Body of pancreas (tissue), 4 donors: ENCODE results near the gene LMBRD2. TPM values are rescaled to one million over a fixed set of nuclear protein-coding genes. Genes with fewer than 3 reads are reported as not detected.

Source experiments
- ATAC-seq: fragments of 150-250 bp; one replicate; pipeline ENCODE4 v1.9.1; 2016
- DNase-seq, 4 donors: peaks; one replicate each; pipeline ENCODE4 v3.0.0-alpha.2; 2019
- H3K27ac ChIP-seq, 4 donors: fragments of 200-600 bp; sonication (generic); 1 replicate in 3 of 4; 2 replicates in 1 of 4; pipeline versions ENCODE4 v1.5.1 to v1.6.1; 2016 to 2019; ENCODE audit warnings: mild to moderate bottlenecking in 1 of 4, mixed read lengths in 1 of 4, moderate library complexity in 1 of 4
- H3K27me3 ChIP-seq, 2 donors: fragments of 200-600 bp; sonication (generic); one replicate each; pipeline ENCODE4 v1.6.0; 2016; ENCODE audit warnings: mild to moderate bottlenecking in 1 of 2
- H3K36me3 ChIP-seq, 2 donors: fragments of 200-600 bp; sonication (generic); replicated peaks in 1 of 2; 2 replicates each; pipeline ENCODE4 v1.5.1; 2016; ENCODE audit warnings: low read depth in 2 of 2; ENCODE audit not compliant: insufficient read depth in 1 of 2
- H3K4me1 ChIP-seq: fragments of 200-600 bp; sonication (generic); one replicate; pipeline ENCODE4 v1.6.0; 2016
- H3K4me3 ChIP-seq, 2 donors: fragments of 200-600 bp; sonication (generic); 1 replicate in 1 of 2; 2 replicates in 1 of 2; pipeline ENCODE4 v1.5.1; 2016 to 2019
- H3K9me3 ChIP-seq, 3 donors: fragments of 200-600 bp; sonication (generic); 1 replicate in 2 of 3; 2 replicates in 1 of 3; pipeline ENCODE4 v1.5.1; 2016
- CTCF ChIP-seq, 7 experiments: fragments of 450-650 bp in 4 of 7; fragments of 200-600 bp in 3 of 7; sonication (generic) in 3 of 7; IDR thresholded peaks; one replicate each; pipeline ENCODE4 v1.5.1; 2016 to 2019; ENCODE audit warnings: antibody characterized with exemption in 7 of 7
- POLR2A ChIP-seq, 3 donors: fragments of 450-650 bp; IDR thresholded peaks; one replicate each; pipeline ENCODE4 v1.6.1; 2016; ENCODE audit warnings: antibody characterized with exemption in 3 of 3, mild to moderate bottlenecking in 2 of 3
- WGBS, 2 donors: methylation state at CpG; one replicate each; pipeline ENCODE4 v1.1.5; 2017; 5-methylcytosine and 5-hydroxymethylcytosine counted together
- intact Hi-C: fragments of 100-400 bp; cut with DNase I; formaldehyde crosslinking; loops from one replicate; pipeline ENCODE4 v1.15.1; 2023
- total RNA-seq, 2 donors: library from RNA; depleted of rRNA; stranded (reverse); fragments of >200 nt; gene quantifications; one replicate each; pipeline ENCODE4 v1.1.0, GENCODE V29; 2016

The LMBRD2 gene
- total RNA-seq, 2 donors from 2014 or later, result 5.6 to 8.6 TPM

DNA sequence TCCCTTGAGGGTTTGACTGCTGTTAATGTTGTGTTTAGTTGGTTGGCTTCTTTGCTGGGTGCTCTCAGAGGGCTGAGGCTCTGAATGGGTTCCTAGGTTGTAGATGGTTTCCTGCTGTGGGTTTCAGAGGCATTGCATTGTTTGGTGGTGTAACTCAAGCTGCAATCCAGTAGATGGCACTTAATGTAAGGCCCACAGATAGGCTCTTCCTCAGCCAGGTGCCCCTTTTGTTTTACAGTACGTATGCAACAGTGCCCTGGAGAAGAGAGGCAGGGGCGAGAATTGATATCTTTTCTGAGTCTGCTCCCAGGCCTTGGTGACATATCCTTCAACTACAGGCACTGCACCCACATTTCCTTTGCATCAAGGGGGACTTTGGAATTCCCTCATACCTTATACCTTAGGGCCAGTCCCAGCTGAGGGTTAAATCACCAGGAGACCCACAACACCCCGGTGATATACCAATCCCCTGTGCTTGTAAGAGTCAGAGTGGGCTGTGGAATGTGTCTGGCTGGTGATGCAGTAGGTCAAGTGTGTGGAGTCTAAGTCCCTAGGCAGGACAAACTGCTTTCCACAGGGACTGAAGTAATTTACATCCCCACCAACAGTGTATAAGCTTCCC, 78.0 kb downstream of the LMBRD2 start:
- Histone ChIP-seq H3K27me3 (no peaks in the 10 kb centered on the region), H3K27ac (no peak overlapping the region), H3K4me3 (no peak overlapping the region), H3K36me3 (no peaks in the 10 kb centered on the region), H3K4me1 (peaks cover 6% of the 10 kb centered on the region), H3K9me3 (no peaks in the 10 kb centered on the region)
- WGBS, 2 donors, result 46 to 75% methylated on average over 2 to 3 of the region's 3 CpGs
- no peak for ATAC-seq
- no peak for DNase-seq
- intact Hi-C loops, result no loop called here
- TF ChIP-seq CTCF (IDR thresholded peaks at IDR 0.05), result no peak
- no peak for TF ChIP-seq POLR2A (IDR thresholded peaks at IDR 0.05)

DNA sequence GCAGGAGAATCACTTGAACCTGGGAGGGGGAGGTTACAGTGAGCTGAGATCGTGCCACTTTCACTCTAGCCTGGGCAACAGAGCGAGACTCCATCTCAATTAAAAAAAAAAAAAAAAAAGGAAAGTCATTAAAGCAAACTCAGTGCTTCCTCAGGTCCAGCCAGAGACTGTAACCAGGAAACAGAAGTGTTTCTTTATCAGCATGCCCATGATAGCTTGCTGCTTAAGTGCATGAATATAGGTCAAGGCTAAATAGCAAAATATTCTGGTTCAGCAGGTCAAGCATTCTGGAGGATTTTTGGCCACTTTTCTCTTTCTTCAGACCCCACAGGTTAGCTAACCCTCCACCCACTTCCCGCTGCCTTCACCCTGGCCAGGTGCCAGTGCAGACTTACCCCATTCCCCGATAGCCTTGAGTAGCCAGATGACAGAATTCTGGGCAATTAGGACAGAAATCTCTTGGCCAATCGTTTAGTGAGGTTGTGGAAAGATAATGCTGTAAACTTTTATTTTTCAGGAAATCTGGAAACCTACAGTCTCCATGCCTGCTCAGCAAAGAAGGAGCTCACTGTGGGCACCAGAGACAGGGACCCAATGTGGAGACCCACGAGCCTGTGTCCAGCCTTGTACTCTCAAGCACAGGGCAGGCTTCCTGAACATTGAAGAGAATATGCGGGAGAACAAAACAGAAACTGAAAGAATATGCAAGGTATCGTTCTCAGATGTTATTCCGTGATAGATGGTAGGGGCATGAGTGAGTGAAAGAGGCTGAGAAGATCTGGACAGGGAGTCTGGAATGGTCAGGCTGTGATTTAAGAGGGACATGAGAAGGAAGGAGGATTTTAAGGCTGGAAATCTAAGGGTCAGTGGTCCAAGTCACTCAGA, 80.8 kb downstream of the LMBRD2 start:
- H3K4me1 ChIP-seq, result peaks cover 12% of the 10 kb centered on the region
- no peaks in the 10 kb centered on the region for H3K9me3 ChIP-seq
- intact Hi-C loops, result no loop called here
- 29 to 31% methylated on average over 9 of the region's 9 CpGs for WGBS, 2 donors
- no peaks in the 10 kb centered on the region for H3K36me3 ChIP-seq
- no peaks in the 10 kb centered on the region for H3K27me3 ChIP-seq
- no peak overlapping the region for H3K4me3 ChIP-seq
- ATAC-seq (no peak), DNase-seq (peak in 3 of 4 donors; percentile 17 to 48 (median 26))
- TF ChIP-seq CTCF (IDR thresholded peaks at IDR 0.05), result no peak
- TF ChIP-seq POLR2A (IDR thresholded peaks at IDR 0.05), result no peak
- no peak overlapping the region for H3K27ac ChIP-seq

- ATAC-seq, result no peak
- WGBS, 2 donors, result 81 to 90% methylated on average over 5 of the region's 5 CpGs
- intact Hi-C loops, result no loop called here
Measured at GRCh38 chr5:36068751-36069281, 82.9 kb downstream of the LMBRD2 start.

DNA sequence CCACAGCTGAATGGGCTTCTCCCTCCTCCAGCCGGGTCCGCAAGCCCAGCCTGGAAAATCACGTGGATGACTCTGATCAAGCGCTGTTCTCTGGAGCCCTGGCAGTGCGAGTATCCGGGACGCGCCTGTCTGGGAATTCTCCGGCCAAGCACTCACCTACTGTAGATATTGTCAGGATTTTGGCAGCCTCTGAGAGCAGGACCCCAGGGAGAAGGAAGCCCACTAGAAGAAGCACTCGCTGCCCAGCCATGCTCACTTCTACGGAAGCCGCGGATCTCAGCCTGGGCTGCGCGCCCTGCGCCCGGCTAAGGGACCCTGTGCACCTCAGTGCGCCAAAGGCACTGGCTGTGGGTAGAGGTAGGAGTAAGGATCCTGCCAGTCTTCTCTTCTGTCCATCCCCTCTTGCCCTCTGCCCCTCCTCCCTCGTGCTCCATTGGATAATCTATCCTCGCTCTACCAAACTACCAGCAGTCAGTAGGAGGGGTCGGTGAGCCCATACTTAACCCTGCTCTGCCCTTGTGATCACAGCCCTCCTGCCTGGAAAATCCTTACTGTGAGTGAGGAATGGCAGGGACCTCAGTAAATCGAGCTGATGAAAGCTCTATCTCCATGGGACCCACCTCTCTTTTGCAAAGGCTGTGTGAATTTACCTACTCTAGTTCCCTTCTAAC, 85.0 kb downstream of the LMBRD2 start, which contains the start of gene UGT3A2:
UGT3A2 (minus strand) TSS at position 343 of the 671 bp plus-strand sequence; CDS start at position 250, 93 bp downstream.
- WGBS, 2 donors, result 2 to 4% methylated on average over 14 to 22 of the region's 22 CpGs
- H3K27me3 ChIP-seq, result no peaks in the 10 kb centered on the region
- DNase-seq, result no peak
- no peak within 1 kb of the TSS for H3K27ac ChIP-seq
- no peak for TF ChIP-seq CTCF (IDR thresholded peaks at IDR 0.05)
- no peak for TF ChIP-seq POLR2A (IDR thresholded peaks at IDR 0.05)
- H3K9me3 ChIP-seq, result no peaks in the 10 kb centered on the region
- H3K4me1 ChIP-seq, result peaks cover 12% of the 10 kb centered on the region
- intact Hi-C loops, result no loop called here
- no peak for ATAC-seq
- no peak within 1 kb of the TSS for H3K4me3 ChIP-seq
- no peaks in the 10 kb centered on the region for H3K36me3 ChIP-seq

More at GRCh38 chr5:36068751-36069281, 82.9 kb downstream of the LMBRD2 start:
- Histone ChIP-seq H3K4me1 (peaks cover 12% of the 10 kb centered on the region), H3K36me3 (no peaks in the 10 kb centered on the region), H3K4me3 (no peak overlapping the region), H3K27me3 (no peaks in the 10 kb centered on the region), H3K9me3 (no peaks in the 10 kb centered on the region), H3K27ac (no peak overlapping the region)
- TF ChIP-seq POLR2A (IDR thresholded peaks at IDR 0.05), result no peak
- no peak for TF ChIP-seq CTCF (IDR thresholded peaks at IDR 0.05)
- DNase-seq, result no peak
